Neuron (in vitro differentiated cells): Measurements from ENCODE around the gene YPEL5.
A peak's percentile ranks its signal among the peaks of the same experiment; 100 is the strongest.
"Not testable (repeated sequence)": the region's sequence is repeated elsewhere in the genome, so short reads cannot be mapped to it uniquely, and the experiment has no call there.

Experiments used
- H2AFZ ChIP-seq: one replicate; pipeline ENCODE4 v1.6.1; 2013; ENCODE audit warnings: low read depth, mild to moderate bottlenecking, inconsistent platforms, low read length, moderate library complexity
- H3K27me3 ChIP-seq: one replicate; pipeline ENCODE4 v1.6.1; 2013; ENCODE audit warnings: low read length; ENCODE audit not compliant: insufficient read depth
- H3K36me3 ChIP-seq: one replicate; pipeline ENCODE4 v1.6.1; 2013; ENCODE audit warnings: low read length; ENCODE audit not compliant: insufficient read depth
- H3K4me1 ChIP-seq: one replicate; pipeline ENCODE4 v1.6.1; 2013; ENCODE audit warnings: low read length; ENCODE audit not compliant: insufficient read depth
- H3K4me3 ChIP-seq: 2 replicates; pipeline ENCODE4 v1.5.1; 2013; ENCODE audit warnings: mild to moderate bottlenecking, low read length, moderate library complexity
- H3K9me3 ChIP-seq: one replicate; pipeline ENCODE4 v1.6.1; 2013; ENCODE audit warnings: low read length

YPEL5 gene

GRCh38 chr2:30146337-30147195, at the start of gene YPEL5:
Gene YPEL5, plus strand, starts transcription at chr2:30147007. Its CDS starts 9,645 bp downstream, at chr2:30156652.
- Histone ChIP-seq H3K27me3 (peaks cover 4% of the 10 kb centered on the region), H2AFZ (peak within 1 kb of the TSS; percentile 75), H3K36me3 (peaks cover 5% of the 10 kb centered on the region), H3K4me3 (peak within 1 kb of the TSS; percentile 85), H3K4me1 (peaks cover 9% of the 10 kb centered on the region), H3K9me3 (no peaks in the 10 kb centered on the region)

GRCh38 chr2:30098266-30099005, 48.4 kb upstream of the YPEL5 start:
- Histone ChIP-seq H2AFZ (no peak overlapping the region), H3K27me3 (peaks cover 5% of the 10 kb centered on the region), H3K4me3 (no peak overlapping the region), H3K36me3 (no peaks in the 10 kb centered on the region), H3K9me3 (no peaks in the 10 kb centered on the region), H3K4me1 (no peaks in the 10 kb centered on the region)

- H3K4me3 ChIP-seq, H3K36me3 ChIP-seq, H3K27me3 ChIP-seq, H2AFZ ChIP-seq, H3K4me1 ChIP-seq, H3K9me3 ChIP-seq: not testable (repeated sequence)
These were observed 47.4 kb upstream of the YPEL5 start for GRCh38 chr2:30099366-30099765.

- not testable (repeated sequence) for H2AFZ ChIP-seq, H3K4me1 ChIP-seq, H3K4me3 ChIP-seq, H3K36me3 ChIP-seq, H3K9me3 ChIP-seq, H3K27me3 ChIP-seq
These were observed 46.1 kb upstream of the YPEL5 start for GRCh38 chr2:30100691-30101090.

- Histone ChIP-seq H3K27me3 (no peaks in the 10 kb centered on the region), H3K4me1 (no peaks in the 10 kb centered on the region), H3K9me3 (no peaks in the 10 kb centered on the region), H3K4me3 (no peak overlapping the region), H2AFZ (no peak overlapping the region), H3K36me3 (no peaks in the 10 kb centered on the region)
These were observed 42.5 kb upstream of the YPEL5 start for GRCh38 chr2:30104307-30104706.

- no peak overlapping the region for H2AFZ ChIP-seq
- no peaks in the 10 kb centered on the region for H3K36me3 ChIP-seq
- H3K4me1 ChIP-seq = no peaks in the 10 kb centered on the region
- no peaks in the 10 kb centered on the region for H3K9me3 ChIP-seq
- H3K4me3 ChIP-seq = no peak overlapping the region
- no peaks in the 10 kb centered on the region for H3K27me3 ChIP-seq
These were observed 41.3 kb upstream of the YPEL5 start for GRCh38 chr2:30105556-30105955.

- Histone ChIP-seq H3K9me3 (no peaks in the 10 kb centered on the region), H3K36me3 (no peaks in the 10 kb centered on the region), H3K27me3 (no peaks in the 10 kb centered on the region), H2AFZ (no peak overlapping the region), H3K4me3 (no peak overlapping the region), H3K4me1 (no peaks in the 10 kb centered on the region)
These were observed 40.3 kb upstream of the YPEL5 start for GRCh38 chr2:30106543-30106942.

GRCh38 chr2:30108192-30108591, 38.6 kb upstream of the YPEL5 start:
- H3K36me3 ChIP-seq = no peaks in the 10 kb centered on the region
- no peak overlapping the region for H3K4me3 ChIP-seq
- H3K9me3 ChIP-seq = no peaks in the 10 kb centered on the region
- no peak overlapping the region for H2AFZ ChIP-seq
- H3K27me3 ChIP-seq = no peaks in the 10 kb centered on the region
- H3K4me1 ChIP-seq = no peaks in the 10 kb centered on the region

- H3K4me1 ChIP-seq = no peaks in the 10 kb centered on the region
- H3K4me3 ChIP-seq = no peak overlapping the region
- no peak overlapping the region for H2AFZ ChIP-seq
- no peaks in the 10 kb centered on the region for H3K27me3 ChIP-seq
- no peaks in the 10 kb centered on the region for H3K9me3 ChIP-seq
- no peaks in the 10 kb centered on the region for H3K36me3 ChIP-seq
These were observed 38.0 kb upstream of the YPEL5 start for GRCh38 chr2:30108851-30109250.

- H3K9me3 ChIP-seq = no peaks in the 10 kb centered on the region
- no peak overlapping the region for H2AFZ ChIP-seq
- H3K4me3 ChIP-seq = no peak overlapping the region
- H3K27me3 ChIP-seq = no peaks in the 10 kb centered on the region
- H3K36me3 ChIP-seq = no peaks in the 10 kb centered on the region
- peaks cover 2% of the 10 kb centered on the region for H3K4me1 ChIP-seq
These were observed 37.0 kb upstream of the YPEL5 start for GRCh38 chr2:30109856-30110255.

GRCh38 chr2:30110773-30111172, 36.0 kb upstream of the YPEL5 start:
- Histone ChIP-seq H3K36me3 (no peaks in the 10 kb centered on the region), H3K27me3 (no peaks in the 10 kb centered on the region), H3K4me3 (no peak overlapping the region)

GRCh38 chr2:30111186-30111585, 35.6 kb upstream of the YPEL5 start:
- H3K9me3 ChIP-seq, H3K36me3 ChIP-seq, H2AFZ ChIP-seq, H3K4me1 ChIP-seq, H3K4me3 ChIP-seq, H3K27me3 ChIP-seq: not testable (repeated sequence)

More at GRCh38 chr2:30110773-30111172, 36.0 kb upstream of the YPEL5 start:
- H2AFZ ChIP-seq = no peak overlapping the region
- no peaks in the 10 kb centered on the region for H3K9me3 ChIP-seq
- H3K4me1 ChIP-seq = peaks cover 9% of the 10 kb centered on the region

- Histone ChIP-seq H2AFZ (no peak overlapping the region), H3K27me3 (peaks cover 3% of the 10 kb centered on the region), H3K4me3 (no peak overlapping the region), H3K9me3 (no peaks in the 10 kb centered on the region), H3K4me1 (peaks cover 9% of the 10 kb centered on the region), H3K36me3 (no peaks in the 10 kb centered on the region)
These were observed 34.2 kb upstream of the YPEL5 start for GRCh38 chr2:30112561-30112960.
